Stimulated activated naive CD8-positive, alpha-beta T cell treated with anti-CD3 and anti-CD28 coated beads, Interleukin-15, amount 100 ng/mL, for 72 hours (primary cell): ENCODE data around the gene ITGA11.
A peak's percentile ranks its signal among the peaks of the same experiment; 100 is the strongest.

Experiments
- ATAC-seq: fragments of 150-1000 bp; cut with Tn5 transposase; 2 replicates; pipeline ENCODE4 v1.10.0; 2021; ENCODE audit warnings: mild to moderate bottlenecking, moderate library complexity
- DNase-seq, 2 donors: peaks; one replicate each; pipeline ENCODE4 v3.0.0; 2021 to 2022
- H3K27ac Mint-ChIP-seq, 2 donors: one replicate each; pipeline ENCODE4 v1.8.0; 2022; ENCODE audit warnings: mild to moderate bottlenecking in 2 of 2, mixed read lengths in 2 of 2, moderate library complexity in 2 of 2
- H3K27me3 Mint-ChIP-seq: one replicate; pipeline ENCODE4 v1.8.0; 2022; ENCODE audit warnings: mixed read lengths
- H3K4me1 Mint-ChIP-seq: one replicate; pipeline ENCODE4 v1.8.0; 2022; ENCODE audit warnings: mild to moderate bottlenecking, mixed read lengths
- H3K4me3 Mint-ChIP-seq, 2 donors: one replicate each; pipeline ENCODE4 v1.8.0; 2022; ENCODE audit warnings: mild to moderate bottlenecking in 2 of 2, mixed read lengths in 2 of 2, moderate library complexity in 1 of 2
- H3K9me3 Mint-ChIP-seq, 2 donors: one replicate each; pipeline ENCODE4 v1.8.0; 2022; ENCODE audit warnings: mixed read lengths in 2 of 2

Gene ITGA11

GRCh38 chr15:68309024-68309423, 122.9 kb downstream of the ITGA11 start:
- no peak overlapping the region for H3K4me3 Mint-ChIP-seq
- H3K4me1 Mint-ChIP-seq, result peaks cover 17% of the 10 kb centered on the region
- ATAC-seq (no peak), DNase-seq (no peak)
- no peaks in the 10 kb centered on the region for H3K9me3 Mint-ChIP-seq
- H3K27me3 Mint-ChIP-seq, result peaks cover 11% of the 10 kb centered on the region
- no peak overlapping the region for H3K27ac Mint-ChIP-seq

GRCh38 chr15:68307131-68307928, 124.6 kb downstream of the ITGA11 start:
- no peak for ATAC-seq
- Mint-ChIP-seq H3K27ac (no peak overlapping the region), H3K4me3 (peak overlapping the region in 1 of 2 donors; percentile 59)

GRCh38 chr15:68305420-68305871, 126.5 kb downstream of the ITGA11 start:
- no peaks in the 10 kb centered on the region for H3K9me3 Mint-ChIP-seq
- ATAC-seq (no peak), DNase-seq (no peak)
- peaks cover 11% of the 10 kb centered on the region for H3K27me3 Mint-ChIP-seq
- H3K4me3 Mint-ChIP-seq, result no peak overlapping the region
- no peak overlapping the region for H3K27ac Mint-ChIP-seq
- H3K4me1 Mint-ChIP-seq, result peaks cover 31% of the 10 kb centered on the region

More at GRCh38 chr15:68307131-68307928, 124.6 kb downstream of the ITGA11 start:
- Mint-ChIP-seq H3K27me3 (peaks cover 11% of the 10 kb centered on the region), H3K9me3 (no peaks in the 10 kb centered on the region), H3K4me1 (peaks cover 20% of the 10 kb centered on the region)
- no peak for DNase-seq

- no peak overlapping the region for H3K27ac Mint-ChIP-seq
Measured at GRCh38 chr15:68304589-68305337, 127.2 kb downstream of the ITGA11 start.

GRCh38 chr15:68303560-68304436, 128.2 kb downstream of the ITGA11 start:
- H3K4me1 Mint-ChIP-seq, result peaks cover 46% of the 10 kb centered on the region
- H3K27me3 Mint-ChIP-seq, result peaks cover 11% of the 10 kb centered on the region
- ATAC-seq (no peak), DNase-seq (no peak)
- no peak overlapping the region for H3K27ac Mint-ChIP-seq
- H3K4me3 Mint-ChIP-seq, result no peak overlapping the region
- no peaks in the 10 kb centered on the region for H3K9me3 Mint-ChIP-seq

More at GRCh38 chr15:68304589-68305337, 127.2 kb downstream of the ITGA11 start:
- Mint-ChIP-seq H3K27me3 (peaks cover 11% of the 10 kb centered on the region), H3K9me3 (no peaks in the 10 kb centered on the region), H3K4me1 (peaks cover 36% of the 10 kb centered on the region), H3K4me3 (no peak overlapping the region)
- ATAC-seq (no peak), DNase-seq (no peak)

- no peak overlapping the region for H3K4me3 Mint-ChIP-seq
- peaks cover 11% of the 10 kb centered on the region for H3K27me3 Mint-ChIP-seq
- DNase-seq, result no peak
- ATAC-seq, result no peak
- no peaks in the 10 kb centered on the region for H3K9me3 Mint-ChIP-seq
- H3K4me1 Mint-ChIP-seq, result peaks cover 53% of the 10 kb centered on the region
- no peak overlapping the region for H3K27ac Mint-ChIP-seq
Measured at GRCh38 chr15:68303134-68303533, 128.8 kb downstream of the ITGA11 start.

- Mint-ChIP-seq H3K4me1 (peaks cover 53% of the 10 kb centered on the region), H3K9me3 (no peaks in the 10 kb centered on the region), H3K4me3 (no peak overlapping the region), H3K27me3 (peaks cover 9% of the 10 kb centered on the region), H3K27ac (no peak overlapping the region)
- ATAC-seq, result no peak
- no peak for DNase-seq
Measured at GRCh38 chr15:68302729-68303128, 129.2 kb downstream of the ITGA11 start.

GRCh38 chr15:68301301-68301700, 130.7 kb downstream of the ITGA11 start:
- H3K9me3 Mint-ChIP-seq, result no peaks in the 10 kb centered on the region
- no peak for DNase-seq
- ATAC-seq, result no peak
- H3K4me3 Mint-ChIP-seq, result no peak overlapping the region
- no peaks in the 10 kb centered on the region for H3K27me3 Mint-ChIP-seq
- no peak overlapping the region for H3K27ac Mint-ChIP-seq
- peaks cover 45% of the 10 kb centered on the region for H3K4me1 Mint-ChIP-seq

GRCh38 chr15:68300115-68300940, 131.6 kb downstream of the ITGA11 start:
- no peak for ATAC-seq
- no peak for DNase-seq
- no peak overlapping the region for H3K4me3 Mint-ChIP-seq
- H3K9me3 Mint-ChIP-seq, result no peaks in the 10 kb centered on the region
- no peak overlapping the region for H3K27ac Mint-ChIP-seq
- H3K27me3 Mint-ChIP-seq, result no peaks in the 10 kb centered on the region
- H3K4me1 Mint-ChIP-seq, result peaks cover 42% of the 10 kb centered on the region

- Mint-ChIP-seq H3K4me1 (peaks cover 40% of the 10 kb centered on the region), H3K27ac (peak overlapping the region; percentile 78 to 88), H3K9me3 (no peaks in the 10 kb centered on the region), H3K27me3 (no peaks in the 10 kb centered on the region), H3K4me3 (peak overlapping the region in 1 of 2 donors; percentile 75)
- no peak for DNase-seq
- no peak for ATAC-seq
Measured at GRCh38 chr15:68299436-68299835, 132.5 kb downstream of the ITGA11 start.

- Mint-ChIP-seq H3K27ac (peak overlapping the region; percentile 78 to 88), H3K4me1 (peaks cover 35% of the 10 kb centered on the region), H3K9me3 (no peaks in the 10 kb centered on the region), H3K4me3 (peak overlapping the region; percentile 64 to 75), H3K27me3 (no peaks in the 10 kb centered on the region)
- DNase-seq (no peak), ATAC-seq (peak; percentile 75)
Measured at GRCh38 chr15:68298882-68299381, 133.0 kb downstream of the ITGA11 start.

- peak overlapping the region; percentile 64 to 75 for H3K4me3 Mint-ChIP-seq
- H3K27me3 Mint-ChIP-seq, result no peaks in the 10 kb centered on the region
- ATAC-seq (no peak), DNase-seq (no peak)
- peaks cover 33% of the 10 kb centered on the region for H3K4me1 Mint-ChIP-seq
- H3K9me3 Mint-ChIP-seq, result no peaks in the 10 kb centered on the region
- peak overlapping the region; percentile 12 to 88 for H3K27ac Mint-ChIP-seq
Measured at GRCh38 chr15:68298336-68298735, 133.6 kb downstream of the ITGA11 start.

- ATAC-seq (no peak), DNase-seq (no peak)
- Mint-ChIP-seq H3K27me3 (no peaks in the 10 kb centered on the region), H3K9me3 (no peaks in the 10 kb centered on the region), H3K4me3 (no peak overlapping the region), H3K4me1 (peaks cover 44% of the 10 kb centered on the region), H3K27ac (no peak overlapping the region)
Measured at GRCh38 chr15:68295014-68295805, 136.8 kb downstream of the ITGA11 start.

GRCh38 chr15:68292967-68293366, 139.0 kb downstream of the ITGA11 start:
- ATAC-seq (peak; percentile 85), DNase-seq (no peak)
- H3K9me3 Mint-ChIP-seq, result no peaks in the 10 kb centered on the region
- peaks cover 40% of the 10 kb centered on the region for H3K4me1 Mint-ChIP-seq
- peak overlapping the region; percentile 54 to 78 for H3K27ac Mint-ChIP-seq
- peak overlapping the region in 1 of 2 donors; percentile 19 for H3K4me3 Mint-ChIP-seq
- no peaks in the 10 kb centered on the region for H3K27me3 Mint-ChIP-seq
